GM12874 (cell line): ENCODE data around the gene CDH6.

Experiments used
- CTCF ChIP-seq: IDR thresholded peaks from 2 replicates; pipeline ENCODE4 v1.5.1; 2011; ENCODE audit warnings: low read depth, mild to moderate bottlenecking, control low read depth, low read length, moderate library complexity; ENCODE audit not compliant: insufficient read depth

The CDH6 gene

GRCh38 chr5:31343946-31344345, 150.5 kb downstream of the CDH6 start:
- TF ChIP-seq CTCF = no peak

GRCh38 chr5:31346896-31347551, 153.5 kb downstream of the CDH6 start:
- TF ChIP-seq CTCF = no peak

- no peak for TF ChIP-seq CTCF
Observed at GRCh38 chr5:31347552-31347905, 154.0 kb downstream of the CDH6 start.

- no peak for TF ChIP-seq CTCF
Observed at GRCh38 chr5:31350395-31350794, 156.9 kb downstream of the CDH6 start.

GRCh38 chr5:31355337-31355736, 161.9 kb downstream of the CDH6 start:
- TF ChIP-seq CTCF = no peak

GRCh38 chr5:31357038-31357437, 163.6 kb downstream of the CDH6 start:
- TF ChIP-seq CTCF = no peak

GRCh38 chr5:31359839-31360238, 166.4 kb downstream of the CDH6 start:
- no peak for TF ChIP-seq CTCF
